Kidney epithelial cell (primary cell): ENCODE data around the gene STK11IP. TPM values are rescaled to one million over a fixed set of nuclear protein-coding genes. Genes with fewer than 3 reads are reported as not detected.
A peak's percentile ranks its signal among the peaks of the same experiment; 100 is the strongest.

Experiments
- DNase-seq: peaks from one replicate; pipeline ENCODE4 v3.0.0-alpha.2; 2010; ENCODE audit warnings: low read depth
- H3K27me3 ChIP-seq: 2 replicates; pipeline ENCODE4 v1.6.0; 2011; ENCODE audit warnings: low read length; ENCODE audit not compliant: control insufficient read depth, insufficient read depth
- H3K36me3 ChIP-seq: 2 replicates; pipeline ENCODE4 v1.5.1; 2011; ENCODE audit warnings: low read length; ENCODE audit not compliant: control insufficient read depth, insufficient read depth
- H3K4me3 ChIP-seq: 2 replicates; pipeline ENCODE4 v1.5.1; 2011; ENCODE audit warnings: low read depth, mild to moderate bottlenecking, control low read depth, low read length
- CTCF ChIP-seq: IDR thresholded peaks from 2 replicates; pipeline ENCODE4 v1.5.1; 2011; ENCODE audit warnings: mild to moderate bottlenecking, moderate library complexity, low read length, control low read depth, inconsistent platforms; ENCODE audit not compliant: insufficient read depth, poor library complexity, severe bottlenecking
- total RNA-seq: library from RNA; depleted of rRNA; stranded (reverse); fragments of >200 nt; gene quantifications from 2 replicates; pipeline ENCODE4 v1.2.3, GENCODE V29; 2015

The STK11IP gene
- total RNA-seq, 1 donor from 2014 or later: 22.2 TPM

- TF ChIP-seq CTCF: no peak
- H3K4me3 ChIP-seq: no peak overlapping the region
- no peaks in the 10 kb centered on the region for H3K27me3 ChIP-seq
- no peaks in the 10 kb centered on the region for H3K36me3 ChIP-seq
- no peak for DNase-seq
Observed at GRCh38 chr2:219622472-219622871, 24.8 kb downstream of the STK11IP start.

- H3K27me3 ChIP-seq: no peaks in the 10 kb centered on the region
- no peak overlapping the region for H3K4me3 ChIP-seq
- TF ChIP-seq CTCF: no peak
- no peak for DNase-seq
- no peaks in the 10 kb centered on the region for H3K36me3 ChIP-seq
Observed at GRCh38 chr2:219624565-219624964, 26.9 kb downstream of the STK11IP start.

GRCh38 chr2:219625179-219625578 lies 27.5 kb downstream of the STK11IP start:
- no peak for DNase-seq
- H3K27me3 ChIP-seq: no peaks in the 10 kb centered on the region
- no peak for TF ChIP-seq CTCF
- H3K4me3 ChIP-seq: no peak overlapping the region
- H3K36me3 ChIP-seq: no peaks in the 10 kb centered on the region

GRCh38 chr2:219626540-219626939 lies 28.9 kb downstream of the STK11IP start:
- no peaks in the 10 kb centered on the region for H3K36me3 ChIP-seq
- no peaks in the 10 kb centered on the region for H3K27me3 ChIP-seq
- no peak for DNase-seq
- no peak overlapping the region for H3K4me3 ChIP-seq
- TF ChIP-seq CTCF: no peak

- no peaks in the 10 kb centered on the region for H3K36me3 ChIP-seq
- no peaks in the 10 kb centered on the region for H3K27me3 ChIP-seq
- no peak for DNase-seq
- peak within 1 kb of the TSS; percentile 63 for H3K4me3 ChIP-seq
- peak; percentile 19 for TF ChIP-seq CTCF
Observed at GRCh38 chr2:219627103-219628100, 29.7 kb downstream of the STK11IP start, which contains the start of gene SLC4A3. TSS of gene SLC4A3 (plus strand) at chr2:219627630. CDS start at chr2:219627993, 363 bp downstream.
